HUES6 (cell line): Measurements from ENCODE around the gene COL6A1.
"Not testable (repeated sequence)": the region's sequence is repeated elsewhere in the genome, so short reads cannot be mapped to it uniquely, and the experiment has no call there.

Experiments used
- H3K27ac ChIP-seq: 2 replicates; pipeline ENCODE4 v1.7.0; 2013; ENCODE audit warnings: low read depth, mild to moderate bottlenecking, low read length, inconsistent platforms
- H3K27me3 ChIP-seq: 2 replicates; pipeline ENCODE4 v1.6.1; 2013; ENCODE audit warnings: low read length; ENCODE audit not compliant: control insufficient read depth, insufficient read depth
- H3K36me3 ChIP-seq: 2 replicates; pipeline ENCODE4 v1.6.1; 2013; ENCODE audit warnings: low read length; ENCODE audit not compliant: control insufficient read depth, insufficient read depth
- H3K4me1 ChIP-seq: 2 replicates; pipeline ENCODE4 v1.6.1; 2013; ENCODE audit warnings: low read length; ENCODE audit not compliant: control insufficient read depth, insufficient read depth
- H3K4me3 ChIP-seq: 2 replicates; pipeline ENCODE4 v1.5.1; 2013; ENCODE audit warnings: low read depth, low read length
- H3K9ac ChIP-seq: one replicate; pipeline ENCODE4 v1.6.1; 2013; ENCODE audit warnings: mild to moderate bottlenecking, low read length
- H3K9me3 ChIP-seq: 2 replicates; pipeline ENCODE4 v1.6.1; 2013; ENCODE audit warnings: low read depth, low read length; ENCODE audit not compliant: control insufficient read depth, insufficient read depth

COL6A1 gene

GRCh38 chr21:46004168-46004861 lies 22.7 kb downstream of the COL6A1 start:
- H3K27ac ChIP-seq = no peak overlapping the region
- H3K36me3 ChIP-seq = peaks cover 54% of the 10 kb centered on the region
- no peaks in the 10 kb centered on the region for H3K4me1 ChIP-seq

DNA sequence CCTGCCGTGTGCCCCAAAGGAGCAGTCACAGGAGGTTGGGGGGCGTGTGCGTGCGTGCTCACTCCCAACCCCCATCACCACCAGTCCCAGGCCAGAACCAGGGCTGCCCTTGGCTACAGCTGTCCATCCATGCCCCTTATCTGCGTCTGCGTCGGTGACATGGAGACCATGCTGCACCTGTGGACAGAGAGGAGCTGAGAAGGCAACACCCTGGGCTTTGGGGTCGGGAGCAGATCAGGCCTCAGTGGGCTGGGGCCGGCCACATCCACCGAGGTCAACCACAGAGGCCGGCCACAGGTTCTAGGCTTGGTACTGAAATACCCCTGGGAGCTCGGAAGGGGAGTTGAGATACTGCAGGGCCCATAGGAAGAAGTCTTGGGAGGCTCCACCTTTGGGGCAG lies 23.5 kb downstream of the COL6A1 start:
- Histone ChIP-seq H3K27me3 (no peaks in the 10 kb centered on the region), H3K4me1 (no peaks in the 10 kb centered on the region), H3K9ac (no peak overlapping the region), H3K36me3 (peaks cover 47% of the 10 kb centered on the region), H3K27ac (no peak overlapping the region), H3K9me3 (0 out of 2 replicates have a peak, but pooled peaks cover 4% of the 10 kb centered on the region), H3K4me3 (no peak overlapping the region)

More at GRCh38 chr21:46004168-46004861, 22.7 kb downstream of the COL6A1 start:
- Histone ChIP-seq H3K27me3 (no peaks in the 10 kb centered on the region), H3K9me3 (0 out of 2 replicates have a peak, but pooled peaks cover 4% of the 10 kb centered on the region), H3K9ac (no peak overlapping the region), H3K4me3 (no peak overlapping the region)

DNA sequence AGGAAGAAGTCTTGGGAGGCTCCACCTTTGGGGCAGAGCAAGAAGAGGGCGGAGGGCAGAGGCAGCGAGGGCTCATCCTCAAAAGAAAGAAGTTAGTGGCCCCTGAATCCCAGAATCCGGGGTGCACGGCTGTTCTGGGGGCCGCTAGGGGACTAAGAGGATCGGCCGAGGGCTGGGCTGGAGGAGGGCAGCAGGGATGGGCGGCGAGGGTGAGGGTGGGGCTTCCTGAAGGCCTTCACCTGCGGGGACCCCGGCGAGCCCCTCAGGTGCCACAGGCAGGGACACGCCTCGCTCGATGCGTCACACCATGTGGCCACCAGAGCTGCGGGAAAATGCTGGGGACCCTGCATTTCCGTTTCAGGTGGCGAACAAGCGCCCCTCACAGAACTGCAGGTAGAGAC lies 23.9 kb downstream of the COL6A1 start:
- peaks cover 45% of the 10 kb centered on the region for H3K36me3 ChIP-seq
- 0 out of 2 replicates have a peak, but pooled peaks cover 4% of the 10 kb centered on the region for H3K9me3 ChIP-seq
- H3K4me3 ChIP-seq = no peak overlapping the region
- no peaks in the 10 kb centered on the region for H3K27me3 ChIP-seq
- no peak overlapping the region for H3K27ac ChIP-seq
- no peak overlapping the region for H3K9ac ChIP-seq
- H3K4me1 ChIP-seq = no peaks in the 10 kb centered on the region

- peaks cover 40% of the 10 kb centered on the region for H3K36me3 ChIP-seq
- not testable (repeated sequence) for H3K27ac ChIP-seq, H3K9me3 ChIP-seq, H3K4me1 ChIP-seq, H3K27me3 ChIP-seq, H3K9ac ChIP-seq, H3K4me3 ChIP-seq
These were observed 24.4 kb downstream of the COL6A1 start for GRCh38 chr21:46005894-46006546.

DNA sequence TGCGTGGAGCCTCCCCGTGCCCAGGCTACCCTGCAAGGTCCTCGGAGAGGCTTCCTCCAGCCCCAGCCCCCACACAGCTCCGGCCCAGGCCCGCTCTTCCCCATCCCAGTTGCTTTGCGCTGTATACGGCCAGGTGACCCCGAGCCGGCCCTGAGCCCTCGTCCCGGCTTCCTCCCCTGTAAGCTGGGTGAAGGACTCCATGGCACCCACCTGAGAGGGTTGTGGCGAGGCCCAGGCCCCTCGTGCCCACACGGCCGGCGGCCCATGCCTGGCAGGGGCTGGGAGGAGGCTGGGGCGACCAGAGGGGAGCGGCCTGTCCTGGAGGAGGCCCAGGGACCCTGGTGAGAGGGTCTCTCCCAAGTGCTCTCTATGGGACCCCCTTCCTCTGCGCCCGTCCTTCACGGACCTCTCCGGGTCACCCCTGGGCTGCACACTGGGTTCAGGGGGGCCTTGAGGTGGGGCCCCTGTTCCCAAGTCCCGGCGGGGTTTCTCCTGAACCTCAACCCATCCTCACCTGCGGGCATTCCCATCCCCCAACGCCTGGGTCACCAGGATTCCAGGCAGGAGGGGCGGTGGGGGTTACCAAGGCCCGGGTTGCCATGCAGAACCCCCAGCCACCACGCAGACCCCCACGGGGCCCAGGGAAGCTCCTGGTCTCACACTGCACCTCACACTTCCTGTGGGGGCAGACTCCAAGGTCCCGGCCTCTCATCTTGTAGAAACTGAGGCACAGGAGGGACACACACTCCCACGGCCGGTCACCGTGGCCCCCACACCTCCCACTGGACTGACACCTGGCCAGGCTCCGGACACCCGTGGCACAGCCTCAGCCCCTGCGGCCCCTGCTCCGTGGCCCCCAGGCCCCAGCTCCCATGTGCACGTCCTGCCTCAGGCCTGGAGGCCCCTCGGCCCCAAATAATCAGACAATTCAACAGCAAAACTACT lies 25.2 kb downstream of the COL6A1 start:
- H3K36me3 ChIP-seq = peaks cover 32% of the 10 kb centered on the region
- H3K27me3 ChIP-seq = no peaks in the 10 kb centered on the region
- no peak overlapping the region for H3K27ac ChIP-seq
- H3K9me3 ChIP-seq = 0 out of 2 replicates have a peak, but pooled peaks cover 4% of the 10 kb centered on the region
- H3K4me1 ChIP-seq = no peaks in the 10 kb centered on the region
- no peak overlapping the region for H3K9ac ChIP-seq
- H3K4me3 ChIP-seq = no peak overlapping the region

GRCh38 chr21:46007492-46007868 lies 25.9 kb downstream of the COL6A1 start:
- Histone ChIP-seq H3K4me3 (no peak overlapping the region), H3K27me3 (no peaks in the 10 kb centered on the region), H3K9ac (no peak overlapping the region), H3K9me3 (0 out of 2 replicates have a peak, but pooled peaks cover 4% of the 10 kb centered on the region), H3K27ac (no peak overlapping the region), H3K4me1 (no peaks in the 10 kb centered on the region), H3K36me3 (peaks cover 25% of the 10 kb centered on the region)

GRCh38 chr21:46008893-46009621 lies 27.5 kb downstream of the COL6A1 start:
- Histone ChIP-seq H3K36me3 (peaks cover 10% of the 10 kb centered on the region), H3K27ac (no peak overlapping the region), H3K4me1 (no peaks in the 10 kb centered on the region), H3K9ac (no peak overlapping the region), H3K9me3 (0 out of 2 replicates have a peak, but pooled peaks cover 4% of the 10 kb centered on the region), H3K4me3 (no peak overlapping the region), H3K27me3 (no peaks in the 10 kb centered on the region)

DNA sequence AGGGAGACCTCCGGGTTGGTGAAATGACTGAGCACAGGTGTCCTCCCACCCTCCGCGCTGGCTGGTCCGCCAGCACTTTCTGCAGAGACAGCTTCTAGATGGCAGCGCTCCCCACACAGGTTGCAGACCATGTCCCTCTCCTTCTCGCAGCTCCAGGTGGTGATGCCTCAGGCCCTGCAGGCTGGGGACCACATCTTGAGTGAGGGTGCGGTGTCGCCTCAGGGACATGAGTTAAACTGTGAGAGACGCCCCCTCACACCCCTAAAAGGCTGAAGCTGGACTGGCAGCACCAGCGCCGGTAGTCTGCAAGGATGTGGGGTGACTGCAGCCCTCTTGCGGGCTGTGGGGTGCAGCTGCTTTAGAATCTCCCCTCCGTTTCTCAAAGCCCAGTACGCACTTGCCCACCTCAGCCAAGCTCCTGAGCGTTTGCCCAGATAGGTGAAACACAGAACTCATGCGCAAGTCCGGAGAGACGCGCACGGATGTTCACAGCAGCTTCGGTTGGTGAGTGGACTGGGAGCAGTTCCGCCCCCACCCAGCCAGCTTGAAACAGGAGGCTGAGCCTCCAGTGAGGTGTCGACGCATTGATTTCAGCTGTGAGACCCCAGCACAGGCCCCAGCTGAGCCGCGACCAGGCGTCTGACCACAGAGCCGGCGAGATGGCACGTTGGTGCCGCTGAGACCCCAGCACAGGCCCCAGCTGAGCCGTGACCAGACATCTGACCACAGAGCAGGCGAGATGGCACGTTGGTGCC lies 28.6 kb downstream of the COL6A1 start:
- Histone ChIP-seq H3K27me3 (no peaks in the 10 kb centered on the region), H3K9ac (no peak overlapping the region), H3K36me3 (peaks cover under 1% of the 10 kb centered on the region), H3K9me3 (0 out of 2 replicates have a peak, but pooled peaks cover 4% of the 10 kb centered on the region), H3K27ac (no peak overlapping the region), H3K4me1 (no peaks in the 10 kb centered on the region), H3K4me3 (no peak overlapping the region)

- Histone ChIP-seq H3K9me3 (0 out of 2 replicates have a peak, but pooled peaks cover 4% of the 10 kb centered on the region), H3K4me3 (no peak overlapping the region), H3K9ac (no peak overlapping the region), H3K27me3 (no peaks in the 10 kb centered on the region), H3K36me3 (no peaks in the 10 kb centered on the region), H3K27ac (no peak overlapping the region), H3K4me1 (no peaks in the 10 kb centered on the region)
These were observed 29.8 kb downstream of the COL6A1 start for GRCh38 chr21:46011267-46011967.
